Mammary epithelial cell (primary cell): Measurements from ENCODE around the gene NSF.

Experiments
- CTCF ChIP-seq, 2 donors: IDR thresholded peaks in 1 of 2; conservative IDR thresholded peaks in 1 of 2; 2 replicates each; pipeline ENCODE4 v1.5.1; 2011 to 2012; ENCODE audit warnings: inconsistent platforms in 2 of 2, low read length in 2 of 2, mild to moderate bottlenecking in 2 of 2, control low read depth in 1 of 2, low read depth in 1 of 2; ENCODE audit not compliant: insufficient read depth in 1 of 2; ENCODE audit errors: extremely low read depth in 1 of 2
- EZH2 ChIP-seq: IDR thresholded peaks from 2 replicates; pipeline ENCODE4 v1.6.1; 2012; ENCODE audit warnings: low read length, inconsistent platforms, borderline replicate concordance

DNA sequence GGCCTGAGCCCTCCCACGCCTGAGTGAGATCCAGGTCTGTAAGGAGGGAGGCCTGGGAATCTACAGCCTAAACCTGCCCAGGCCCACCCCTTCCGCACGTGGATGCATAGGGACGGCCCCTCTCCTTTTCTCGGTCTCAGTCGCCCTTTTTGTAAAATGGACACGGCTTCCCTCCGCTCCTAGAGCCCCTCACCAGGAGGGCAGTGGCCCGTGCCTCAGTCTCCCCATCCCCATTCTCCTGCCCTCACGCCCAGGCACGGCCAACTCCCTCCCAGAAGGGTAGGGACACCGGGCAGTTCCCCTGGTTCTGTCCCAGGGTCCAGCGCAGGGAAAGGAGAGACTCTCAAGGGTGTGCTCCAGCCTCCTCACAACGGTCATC is 180.0 kb downstream of the NSF start:
- no peak for TF ChIP-seq CTCF (conservative IDR thresholded peaks at IDR 0.05 in 1 of 2, IDR thresholded peaks at IDR 0.05 in 1 of 2; ENCODE audit: extremely low read depth in 1 of 2, insufficient read depth in 1 of 2, low read depth in 1 of 2, low read length in 2 of 2)
- no peak for TF ChIP-seq EZH2
